Stomach smooth muscle (tissue), 2 donors: ENCODE data around the gene PEX3.

ENCODE experiments used
- H3K27ac ChIP-seq: one replicate; pipeline ENCODE4 v1.7.0; 2013; ENCODE audit warnings: mild to moderate bottlenecking, low read length, inconsistent platforms
- H3K27me3 ChIP-seq, 2 donors: one replicate each; pipeline ENCODE4 v1.7.0; 2013; ENCODE audit warnings: low read length in 2 of 2; ENCODE audit not compliant: insufficient read depth in 2 of 2, control insufficient read depth in 1 of 2
- H3K36me3 ChIP-seq, 2 donors: one replicate each; pipeline ENCODE4 v1.7.0; 2013; ENCODE audit warnings: low read length in 2 of 2; ENCODE audit not compliant: control insufficient read depth in 2 of 2, insufficient read depth in 2 of 2
- H3K4me1 ChIP-seq: one replicate; pipeline ENCODE4 v1.7.0; 2013; ENCODE audit warnings: low read length; ENCODE audit not compliant: control insufficient read depth, insufficient read depth
- H3K4me3 ChIP-seq, 2 donors: one replicate each; pipeline ENCODE4 v1.7.0; 2013; ENCODE audit warnings: low read length in 2 of 2
- H3K9ac ChIP-seq, 2 donors: one replicate each; pipeline ENCODE4 v1.7.0; 2013; ENCODE audit warnings: low read length in 2 of 2, mild to moderate bottlenecking in 1 of 2
- H3K9me3 ChIP-seq, 2 donors: one replicate each; pipeline ENCODE4 v1.7.0; 2013; ENCODE audit warnings: low read length in 2 of 2; ENCODE audit not compliant: control insufficient read depth in 2 of 2
- donor health status: healthy.
- donor health status: Pancreatic carcinoma.

PEX3 gene

GRCh38 chr6:143482593-143482992 lies 32.0 kb downstream of the PEX3 start:
- Histone ChIP-seq H3K27me3 (no peaks in the 10 kb centered on the region), H3K9ac (no peak overlapping the region), H3K27ac (no peak overlapping the region), H3K4me1 (no peaks in the 10 kb centered on the region), H3K36me3 (peaks cover 0 to 5% of the 10 kb centered on the region in 2 donors), H3K9me3 (no peaks in the 10 kb centered on the region), H3K4me3 (no peak overlapping the region)

- Histone ChIP-seq H3K9me3 (no peaks in the 10 kb centered on the region), H3K36me3 (peaks cover 2 to 5% of the 10 kb centered on the region in 2 donors), H3K4me1 (no peaks in the 10 kb centered on the region), H3K27me3 (no peaks in the 10 kb centered on the region), H3K4me3 (no peak overlapping the region), H3K9ac (no peak overlapping the region), H3K27ac (no peak overlapping the region)
These were observed 35.4 kb downstream of the PEX3 start for GRCh38 chr6:143485967-143486366.

- Histone ChIP-seq H3K9ac (no peak overlapping the region), H3K27me3 (no peaks in the 10 kb centered on the region), H3K27ac (no peak overlapping the region), H3K4me3 (no peak overlapping the region), H3K9me3 (no peaks in the 10 kb centered on the region), H3K36me3 (peaks cover 2 to 5% of the 10 kb centered on the region in 2 donors), H3K4me1 (no peaks in the 10 kb centered on the region)
These were observed 36.1 kb downstream of the PEX3 start for GRCh38 chr6:143486752-143487151.

- no peaks in the 10 kb centered on the region for H3K9me3 ChIP-seq
- H3K4me1 ChIP-seq, result no peaks in the 10 kb centered on the region
- H3K27ac ChIP-seq, result no peak overlapping the region
- H3K27me3 ChIP-seq, result no peaks in the 10 kb centered on the region
- peaks cover 10 to 17% of the 10 kb centered on the region in 2 donors for H3K36me3 ChIP-seq
- no peak overlapping the region for H3K9ac ChIP-seq
- H3K4me3 ChIP-seq, result no peak overlapping the region
These were observed 39.6 kb downstream of the PEX3 start for GRCh38 chr6:143490244-143490643.

GRCh38 chr6:143490775-143491174 lies 40.2 kb downstream of the PEX3 start:
- no peaks in the 10 kb centered on the region for H3K4me1 ChIP-seq
- no peaks in the 10 kb centered on the region for H3K9me3 ChIP-seq
- H3K27ac ChIP-seq, result no peak overlapping the region
- H3K4me3 ChIP-seq, result no peak overlapping the region
- no peak overlapping the region for H3K9ac ChIP-seq
- H3K27me3 ChIP-seq, result no peaks in the 10 kb centered on the region
- H3K36me3 ChIP-seq, result peaks cover 15 to 19% of the 10 kb centered on the region in 2 donors

- Histone ChIP-seq H3K4me3 (no peak overlapping the region), H3K36me3 (peaks cover 18 to 28% of the 10 kb centered on the region in 2 donors), H3K9me3 (no peaks in the 10 kb centered on the region), H3K9ac (no peak overlapping the region), H3K27ac (no peak overlapping the region), H3K4me1 (no peaks in the 10 kb centered on the region), H3K27me3 (no peaks in the 10 kb centered on the region)
These were observed 46.4 kb downstream of the PEX3 start for GRCh38 chr6:143496974-143497373.

- H3K4me1 ChIP-seq, result no peaks in the 10 kb centered on the region
- H3K27ac ChIP-seq, result no peak overlapping the region
- no peaks in the 10 kb centered on the region for H3K9me3 ChIP-seq
- peaks cover 17 to 32% of the 10 kb centered on the region in 2 donors for H3K36me3 ChIP-seq
- H3K9ac ChIP-seq, result no peak overlapping the region
- H3K27me3 ChIP-seq, result no peaks in the 10 kb centered on the region
- H3K4me3 ChIP-seq, result no peak overlapping the region
These were observed 47.8 kb downstream of the PEX3 start for GRCh38 chr6:143498428-143498827.

- Histone ChIP-seq H3K9me3 (no peaks in the 10 kb centered on the region), H3K27ac (no peak overlapping the region), H3K9ac (no peak overlapping the region), H3K27me3 (no peaks in the 10 kb centered on the region), H3K4me1 (no peaks in the 10 kb centered on the region), H3K36me3 (peaks cover 20 to 32% of the 10 kb centered on the region in 2 donors), H3K4me3 (no peak overlapping the region)
These were observed 51.2 kb downstream of the PEX3 start for GRCh38 chr6:143501851-143502250.

- Histone ChIP-seq H3K27me3 (no peaks in the 10 kb centered on the region), H3K9me3 (no peaks in the 10 kb centered on the region), H3K9ac (no peak overlapping the region), H3K4me3 (no peak overlapping the region), H3K36me3 (peaks cover 19 to 29% of the 10 kb centered on the region in 2 donors), H3K4me1 (no peaks in the 10 kb centered on the region), H3K27ac (no peak overlapping the region)
These were observed 53.8 kb downstream of the PEX3 start for GRCh38 chr6:143504369-143504768.

GRCh38 chr6:143505111-143505510 lies 54.5 kb downstream of the PEX3 start:
- Histone ChIP-seq H3K27ac (no peak overlapping the region), H3K36me3 (peaks cover 19 to 23% of the 10 kb centered on the region in 2 donors), H3K9ac (no peak overlapping the region), H3K9me3 (no peaks in the 10 kb centered on the region), H3K4me3 (no peak overlapping the region), H3K4me1 (no peaks in the 10 kb centered on the region), H3K27me3 (no peaks in the 10 kb centered on the region)

GRCh38 chr6:143505537-143505936 lies 54.9 kb downstream of the PEX3 start:
- no peaks in the 10 kb centered on the region for H3K9me3 ChIP-seq
- peaks cover 19 to 21% of the 10 kb centered on the region in 2 donors for H3K36me3 ChIP-seq
- no peak overlapping the region for H3K27ac ChIP-seq
- no peaks in the 10 kb centered on the region for H3K4me1 ChIP-seq
- no peaks in the 10 kb centered on the region for H3K27me3 ChIP-seq
- no peak overlapping the region for H3K9ac ChIP-seq
- no peak overlapping the region for H3K4me3 ChIP-seq
